Heart left ventricle (tissue), 13 donors: Measurements from ENCODE around the gene MYO5C.

Source experiments
- CTCF ChIP-seq, 12 donors: fragments of 200-600 bp; sonication (generic) in 4 of 12; IDR thresholded peaks; one replicate each; pipeline versions ENCODE4 v1.5.0 to v1.8.0; 2018 to 2022; ENCODE audit warnings: antibody characterized with exemption in 12 of 12, mild to moderate bottlenecking in 5 of 12
- POLR2A ChIP-seq, 2 donors: fragments of 450-650 bp; IDR thresholded peaks; one replicate each; pipeline ENCODE4 v1.6.1; 2017; ENCODE audit warnings: antibody characterized with exemption in 2 of 2, mild to moderate bottlenecking in 2 of 2, moderate library complexity in 2 of 2
- donor health status: ischemic (EF 13 %, LVEDD 7.1; RV severe dilation, severe dysfunction).
- donor health status: DM: no; HTN: yes; CAD: no.
- donor health status: DM: no; HTN: no; CAD: no.
- donor health status: ischemic (EF 25% LVEDD 6.9; RV normal size, moderate dysfunction).
- donor health status: ischemic (EF 25% LVEDD 5.7; RV mildly dilated, moderate dysfunction).
- donor health status: ischemic (EF 35%, LVEDD 5.7; RV mildly dilated, moderate dysfunction).
- donor health status: nonischemic (EF 11% LVEDD 7.7; RV severe dilation, severe dysfunction).
- donor health status: DM: yes; HTN: yes; CAD: no.
- donor health status: PGD.
- donor health status: ischemic (EF 29% LVEDD 5.4; RV normal size, mild dysfunction).
- donor health status: nonischemic (EF 23%, LVEDD 6.1; RV moderate dilation, normal function).

GRCh38 chr15:52159645-52160044 is 136.0 kb downstream of the MYO5C start:
- TF ChIP-seq CTCF (IDR thresholded peaks at IDR 0.05) (no peak), POLR2A (IDR thresholded peaks at IDR 0.05) (no peak)
